NOMO-1 treated with DMSO at 0.1 percent for 48 hours (cell line): ENCODE measurements around the gene UVRAG.

Source experiments
- DNase-seq: peaks from one replicate; lab custom pipeline; 2025; ENCODE audit not compliant: unreplicated experiment; lab: John Stamatoyannopoulos, UW

The UVRAG gene

DNA sequence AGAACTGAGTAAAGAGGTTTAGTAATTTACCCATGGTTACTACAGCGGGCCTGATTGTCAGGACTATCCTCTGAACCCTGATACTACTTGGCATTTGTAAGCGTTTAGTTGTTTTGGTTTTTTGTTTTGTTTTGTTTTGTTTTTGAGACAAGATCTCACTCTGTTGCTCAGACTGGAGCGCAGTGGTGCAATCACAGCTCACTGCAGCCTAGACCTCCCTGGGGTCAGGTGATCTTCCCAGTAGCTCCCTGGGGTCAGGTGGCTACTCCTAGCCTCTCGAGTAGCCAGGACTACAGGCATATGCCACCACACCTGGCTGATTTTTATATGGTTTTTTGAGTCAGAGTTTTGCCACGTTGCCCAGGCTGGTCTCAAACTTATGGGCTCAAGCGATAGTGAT is 272.7 kb downstream of the UVRAG start:
- DNase-seq, result no peak

DNA sequence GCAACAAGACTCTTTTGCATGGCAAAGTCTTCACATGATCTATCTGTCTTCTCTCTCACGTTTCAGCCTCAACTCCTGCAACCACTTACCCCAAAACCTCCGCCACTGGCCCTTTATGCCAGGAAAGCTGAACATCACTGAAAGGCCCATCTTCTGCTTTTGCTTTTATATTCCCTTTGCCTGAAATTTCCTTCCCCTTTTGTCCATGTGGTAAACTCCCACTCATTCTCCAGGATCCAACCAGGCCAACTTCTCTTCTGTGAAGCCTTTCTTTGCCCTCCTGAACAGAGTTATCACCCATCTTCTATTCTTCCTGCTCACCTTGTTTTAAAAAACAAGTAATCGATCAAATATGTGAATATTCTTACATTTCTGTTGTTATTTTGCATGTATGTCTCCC is 273.5 kb downstream of the UVRAG start:
- DNase-seq, result no peak

DNA sequence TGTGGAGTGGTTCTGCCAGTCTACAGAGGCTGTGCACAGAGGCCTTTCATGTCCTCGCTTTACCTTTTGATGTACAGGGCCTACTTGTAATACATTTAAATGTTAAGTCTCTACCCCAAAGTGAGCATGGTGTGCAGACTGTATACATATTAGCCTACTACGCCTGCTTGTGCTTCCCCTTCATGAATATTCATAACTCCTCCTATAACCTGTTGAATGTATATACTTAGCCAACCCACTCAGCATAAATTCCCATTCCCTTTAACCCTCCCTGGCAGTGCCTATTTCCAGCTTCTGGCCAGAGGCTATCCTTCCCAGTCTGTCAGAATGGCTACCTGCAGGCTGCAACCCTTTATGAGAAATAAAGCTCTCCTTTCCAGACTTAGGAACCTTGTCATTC is 275.2 kb downstream of the UVRAG start:
- DNase-seq, result no peak

DNA sequence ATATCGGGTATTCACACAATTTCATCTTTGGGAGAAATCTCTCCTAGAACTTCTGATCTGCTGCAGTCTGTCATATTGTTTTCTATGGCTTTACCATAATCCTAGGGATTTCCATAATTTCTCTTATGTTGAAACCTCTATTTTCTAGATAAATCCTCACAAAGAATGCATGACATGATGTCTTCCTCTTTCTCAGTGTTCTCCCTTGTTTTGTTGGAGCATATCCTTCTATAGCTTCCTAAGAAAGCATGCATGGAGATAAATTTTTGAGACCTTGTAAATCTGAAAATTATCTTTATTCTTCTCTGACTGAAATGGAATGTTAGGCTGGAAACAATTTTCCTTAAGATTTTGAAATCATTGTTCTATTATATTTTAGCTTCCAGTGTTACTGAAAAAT is 275.8 kb downstream of the UVRAG start:
- DNase-seq, result no peak

DNA sequence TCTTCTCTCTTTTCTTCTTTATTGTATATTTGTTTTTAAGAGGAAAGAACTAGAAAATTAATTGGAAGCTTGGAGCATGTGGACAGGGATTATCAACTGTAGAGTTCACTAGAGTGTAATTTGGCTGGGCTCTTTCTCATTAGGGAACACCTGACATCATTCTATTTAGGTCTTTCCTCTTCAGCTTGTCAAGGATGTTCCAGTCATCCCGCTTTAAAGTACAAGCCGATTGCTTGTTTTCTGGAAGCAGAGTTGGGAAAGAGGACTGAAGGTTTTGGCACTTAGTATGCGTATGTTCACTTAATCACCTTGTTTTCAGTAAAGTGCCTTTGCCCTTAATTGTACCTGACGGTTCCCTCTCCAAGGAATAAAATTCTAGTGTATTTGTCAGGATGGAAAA is 279.7 kb downstream of the UVRAG start:
- no peak for DNase-seq

DNA sequence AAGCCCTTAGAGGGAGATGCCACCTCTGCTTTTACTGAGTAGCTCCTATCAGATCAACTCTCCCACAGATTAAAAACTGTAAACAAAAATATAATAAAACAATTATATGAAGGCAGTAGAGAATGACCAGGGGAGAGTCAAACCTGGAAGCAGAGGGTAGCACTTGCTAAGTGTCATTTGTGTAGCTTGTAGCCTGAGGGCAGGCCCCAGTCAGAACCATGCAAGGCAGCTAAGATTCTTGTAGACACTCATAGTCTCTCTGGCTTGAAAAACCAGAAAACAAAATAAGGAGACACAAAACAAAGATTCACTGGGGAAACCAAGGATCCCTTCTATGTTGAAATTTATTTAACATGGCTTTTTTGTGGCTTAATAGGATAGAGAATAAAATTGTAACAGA is 280.9 kb downstream of the UVRAG start:
- no peak for DNase-seq

DNA sequence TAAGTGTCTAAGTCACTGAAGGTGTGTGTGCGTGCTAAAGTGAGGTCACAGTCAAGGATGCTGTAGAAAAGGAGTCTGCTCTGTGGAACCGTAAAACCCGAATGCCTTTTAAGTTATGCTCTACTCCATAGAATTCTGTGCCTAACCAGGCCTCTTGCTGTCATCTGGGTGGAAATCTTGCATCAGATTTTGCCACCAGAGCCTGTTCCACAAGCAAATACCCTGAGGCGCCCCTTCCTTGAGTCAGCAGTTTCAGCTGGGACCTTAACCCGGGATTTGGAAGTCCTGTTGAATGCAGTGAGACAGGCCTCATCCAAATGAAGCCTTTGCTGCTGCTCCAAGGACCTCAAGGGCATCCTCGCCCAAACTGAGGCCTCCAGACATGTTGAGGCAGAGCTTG is 281.5 kb downstream of the UVRAG start:
- no peak for DNase-seq

DNA sequence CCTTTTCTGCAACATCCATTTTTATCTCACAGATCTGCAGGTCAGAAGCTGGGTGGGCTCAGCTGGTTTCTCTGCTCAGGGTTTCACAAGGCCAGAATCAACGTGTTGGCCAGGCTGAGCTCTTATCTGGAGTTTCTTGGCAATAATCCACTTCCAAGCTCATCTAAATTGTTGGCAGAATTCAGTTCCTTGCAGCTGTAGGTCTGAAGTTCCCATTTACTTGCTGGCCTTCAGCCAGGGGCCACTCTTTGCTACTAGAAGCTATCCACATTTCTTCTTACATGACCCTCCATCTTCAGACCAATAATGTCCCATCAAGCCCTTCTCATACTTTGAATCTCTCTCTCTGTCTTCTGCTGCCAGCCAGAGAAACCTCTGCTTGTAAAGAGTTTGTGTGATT is 287.8 kb downstream of the UVRAG start:
- DNase-seq, result no peak

DNA sequence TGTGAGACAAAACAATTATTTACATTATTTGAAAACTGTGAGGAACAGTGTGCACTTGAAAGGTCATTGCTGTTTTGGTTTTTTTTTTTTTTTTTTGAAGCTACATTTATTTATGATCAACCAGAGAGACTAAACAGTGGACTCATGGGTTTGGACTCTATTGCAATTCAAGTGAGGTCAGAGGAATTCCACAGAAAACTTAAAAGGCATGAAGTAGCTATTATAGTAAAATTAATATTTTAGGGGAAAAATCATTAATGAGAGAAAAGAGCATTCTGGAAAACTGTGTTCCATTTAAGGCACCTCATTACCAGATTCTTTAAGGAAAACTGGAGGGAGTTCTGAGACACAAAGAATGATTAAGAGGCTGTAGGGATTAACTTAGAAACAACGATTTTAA is 288.4 kb downstream of the UVRAG start:
- DNase-seq, result no peak

DNA sequence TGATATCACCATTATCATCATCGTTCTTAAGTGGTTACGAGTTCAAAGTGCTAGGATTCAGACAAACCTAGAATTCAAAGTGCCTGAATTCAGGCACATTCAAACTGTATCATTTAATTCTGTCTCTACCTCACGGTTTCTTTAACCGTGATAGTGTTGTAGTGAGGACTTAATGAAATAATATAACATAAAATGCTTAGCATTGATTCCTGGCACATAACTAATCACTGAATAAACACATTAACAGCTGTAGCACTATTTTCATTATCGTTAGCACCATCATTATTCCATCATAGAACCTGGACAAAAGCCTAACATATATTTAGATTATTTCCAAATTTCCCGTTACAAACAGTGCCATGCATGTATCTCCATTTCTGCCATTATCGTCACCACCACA is 289.3 kb downstream of the UVRAG start:
- DNase-seq, result no peak

DNA sequence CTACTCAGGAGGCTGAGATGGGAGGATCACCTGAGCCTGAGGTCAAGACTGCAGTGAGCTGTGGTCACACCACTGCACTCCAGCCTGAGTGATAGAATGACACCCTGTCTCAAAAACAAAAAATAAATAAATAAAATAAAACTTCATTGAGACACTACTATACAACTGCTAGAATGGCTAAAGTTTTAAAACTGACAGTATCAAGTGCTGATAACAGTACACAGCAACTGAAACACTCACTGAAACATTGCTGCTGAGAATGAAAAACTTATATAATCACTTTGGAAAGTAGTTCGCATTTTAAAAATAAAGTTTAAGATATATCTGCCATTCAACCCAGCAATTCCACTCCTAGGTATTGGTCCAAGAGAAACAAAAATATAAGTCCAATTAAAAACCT is 290.6 kb downstream of the UVRAG start:
- DNase-seq, result no peak

DNA sequence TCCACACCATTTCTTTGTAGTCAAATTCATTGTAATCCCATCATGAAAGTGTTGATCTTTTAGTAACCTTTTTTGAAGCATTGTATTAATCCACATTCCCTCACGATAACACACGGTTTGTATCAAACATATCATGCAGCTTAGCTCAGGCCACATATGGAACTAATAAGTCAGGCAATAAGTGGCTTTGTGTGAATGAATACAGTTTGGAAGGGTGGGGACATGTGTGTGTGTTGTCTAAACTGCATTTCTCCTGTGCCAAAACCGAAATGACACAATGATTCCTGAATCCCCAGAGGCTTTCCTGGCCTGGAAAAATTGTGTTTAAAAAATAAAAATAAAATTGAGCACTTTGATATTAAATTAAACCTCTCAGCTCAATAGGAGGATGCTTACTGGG is 293.0 kb downstream of the UVRAG start:
- DNase-seq, result no peak

DNA sequence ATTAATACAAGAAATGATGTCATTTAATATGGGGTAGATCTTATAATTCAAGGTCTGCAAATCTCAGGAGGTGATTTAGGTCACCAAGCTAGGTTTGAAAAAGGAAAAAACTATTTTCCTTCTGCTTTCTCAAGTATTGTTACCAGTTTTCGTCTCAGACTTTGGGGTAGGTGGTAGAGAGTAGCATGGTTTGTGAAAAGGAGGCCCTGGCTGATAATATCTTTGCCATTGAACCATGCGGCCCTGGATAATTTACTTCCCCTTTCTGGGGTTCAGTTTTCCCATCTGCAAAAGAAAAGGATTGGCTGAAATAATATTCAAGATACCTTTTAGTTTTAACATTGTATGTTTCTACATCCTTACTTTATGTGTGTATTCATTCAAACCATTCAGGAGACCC is 299.2 kb downstream of the UVRAG start:
- DNase-seq, result no peak

DNA sequence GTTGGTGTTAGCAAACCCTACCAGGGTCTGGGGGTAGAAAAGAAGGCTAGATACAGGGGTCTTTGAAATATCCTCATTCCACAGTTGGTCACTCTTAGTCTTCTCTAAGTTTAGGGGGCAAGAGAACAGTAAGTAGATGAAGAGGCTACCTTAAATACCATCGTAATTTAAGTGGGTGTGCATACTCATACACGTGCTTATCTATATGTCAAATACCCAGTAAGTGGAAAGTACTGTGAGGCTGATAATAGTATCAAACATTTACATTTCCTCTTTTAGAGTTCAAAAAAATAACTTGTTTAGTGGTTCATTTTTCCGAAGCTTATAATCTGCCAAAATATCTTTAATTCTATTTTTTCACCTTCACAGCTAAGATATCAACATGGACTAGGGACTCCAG is 300.5 kb downstream of the UVRAG start:
- no peak for DNase-seq

DNA sequence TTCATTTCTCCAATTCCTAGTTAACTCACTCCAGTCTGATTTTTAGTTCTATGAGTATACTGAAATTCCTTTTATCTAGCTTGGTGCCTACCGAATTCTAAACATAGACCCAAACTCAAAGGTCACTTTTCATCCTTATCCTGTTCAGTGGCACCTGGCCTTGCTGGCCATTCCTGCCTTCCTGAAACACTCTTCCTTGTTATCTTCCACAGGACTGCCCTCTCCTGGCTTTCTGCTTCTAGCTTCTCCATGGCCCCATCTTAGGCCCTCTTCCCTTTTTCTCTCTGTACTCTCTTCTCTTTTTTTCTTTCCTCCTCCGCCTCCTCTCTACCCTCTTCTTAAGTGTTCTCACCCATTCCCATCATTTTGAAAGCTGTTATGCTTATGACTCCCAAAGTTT is 304.0 kb downstream of the UVRAG start:
- no peak for DNase-seq

DNA sequence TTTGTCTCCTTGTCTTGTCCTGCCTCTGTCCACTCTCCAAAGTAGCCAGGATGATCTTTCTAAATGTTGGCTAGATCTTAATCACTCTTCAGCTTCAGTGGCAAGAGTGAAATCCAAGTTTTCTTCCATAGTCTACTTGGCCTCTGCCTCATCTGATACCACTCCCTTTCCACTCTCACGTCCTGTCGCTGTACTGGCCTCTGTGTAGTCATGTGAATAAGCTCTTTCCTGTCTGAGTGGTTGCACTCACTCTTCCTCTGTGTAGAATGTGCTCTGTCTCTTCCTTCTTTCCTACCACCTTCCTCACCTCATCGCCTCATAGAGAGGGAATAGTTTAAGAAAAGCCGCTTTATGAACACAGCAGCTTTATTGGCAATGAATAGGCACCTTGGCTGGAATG is 304.8 kb downstream of the UVRAG start:
- no peak for DNase-seq

DNA sequence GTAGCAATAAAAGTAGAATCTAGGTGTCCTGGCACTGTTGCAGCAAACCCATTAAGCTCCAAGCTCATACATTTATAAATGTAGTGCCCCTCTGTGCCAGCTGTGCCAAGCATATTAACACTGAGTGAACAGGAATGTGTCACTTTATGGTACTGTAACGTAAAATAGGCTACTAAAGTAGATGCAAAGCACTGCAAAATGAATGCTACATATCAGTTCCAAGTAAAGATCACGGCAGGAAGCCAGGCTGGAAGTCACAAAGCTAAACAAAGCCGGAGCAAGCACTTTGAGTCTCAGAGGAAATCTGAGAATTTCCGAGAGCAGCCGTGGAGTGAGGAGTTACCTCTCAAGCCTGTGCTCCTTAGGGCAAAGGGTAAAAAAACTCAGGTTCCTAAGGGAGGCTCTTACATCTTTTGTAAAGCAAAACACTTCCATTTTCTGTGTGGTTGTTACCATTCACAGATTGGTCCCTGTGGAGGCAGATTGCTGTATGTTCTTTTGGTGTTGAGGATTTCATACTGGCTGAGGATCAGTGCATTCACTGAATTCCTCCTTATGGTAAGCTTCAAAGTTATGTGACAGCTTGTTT is 305.6 kb downstream of the UVRAG start:
- no peak for DNase-seq

DNA sequence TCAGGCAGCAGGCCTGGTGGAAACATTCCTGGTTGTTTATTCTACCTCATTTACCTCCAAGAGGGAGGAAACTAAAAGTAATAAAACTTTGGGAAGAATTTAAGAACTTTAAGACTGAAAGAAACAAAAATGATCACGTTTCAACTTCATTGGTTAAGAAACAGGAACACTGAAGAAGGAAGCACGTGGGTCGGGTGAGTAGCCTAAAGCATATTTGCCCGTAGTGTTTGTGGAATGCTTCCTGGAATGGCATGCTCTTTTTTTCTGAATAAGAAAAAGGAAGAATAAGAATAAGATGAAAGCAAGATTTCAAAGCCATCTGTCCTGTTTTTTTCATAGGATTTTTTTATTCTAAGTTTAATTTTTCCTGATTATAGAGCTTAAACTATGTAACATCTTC is 308.2 kb downstream of the UVRAG start:
- no peak for DNase-seq

DNA sequence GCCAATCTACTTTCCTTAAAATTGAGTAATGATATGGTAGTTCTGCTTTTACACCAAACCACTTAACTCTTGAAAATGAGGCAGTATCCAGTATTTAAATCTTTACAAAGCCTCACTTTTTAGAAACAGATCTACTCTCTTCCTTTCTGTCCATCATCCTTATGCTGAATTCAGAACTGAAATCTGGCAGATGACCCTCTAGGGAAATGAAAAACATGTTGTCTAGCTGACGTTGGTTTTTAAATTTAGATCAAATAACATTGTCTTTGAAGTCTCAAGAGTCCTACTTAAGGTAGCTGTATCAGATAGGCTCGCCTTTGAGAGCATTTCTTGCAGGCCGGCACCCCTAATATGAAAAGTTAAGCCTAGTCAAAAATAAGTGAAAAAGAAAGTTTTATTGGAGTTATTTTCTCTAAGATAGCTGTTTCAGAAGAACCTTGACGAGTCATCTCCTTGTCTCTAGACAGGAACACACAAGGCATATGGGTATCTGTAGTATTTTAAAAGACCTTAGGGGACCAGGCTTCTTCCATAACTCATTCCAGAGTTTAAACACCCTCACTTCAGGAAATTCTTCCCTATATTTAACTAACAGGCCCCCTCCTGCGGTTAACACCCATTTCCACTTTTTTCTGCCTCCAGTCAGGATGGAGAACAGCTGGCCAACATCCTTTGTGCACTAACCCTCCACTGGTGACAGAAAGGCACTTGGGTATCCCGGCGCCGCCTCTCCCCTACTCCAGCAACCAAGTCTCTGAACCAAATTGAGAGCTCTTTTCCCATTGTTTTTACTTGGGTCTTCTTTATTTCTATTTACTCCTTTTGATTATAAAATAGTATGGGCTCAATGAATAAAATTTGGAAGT is 310.1 kb downstream of the UVRAG start:
- DNase-seq, result peak; percentile 55

DNA sequence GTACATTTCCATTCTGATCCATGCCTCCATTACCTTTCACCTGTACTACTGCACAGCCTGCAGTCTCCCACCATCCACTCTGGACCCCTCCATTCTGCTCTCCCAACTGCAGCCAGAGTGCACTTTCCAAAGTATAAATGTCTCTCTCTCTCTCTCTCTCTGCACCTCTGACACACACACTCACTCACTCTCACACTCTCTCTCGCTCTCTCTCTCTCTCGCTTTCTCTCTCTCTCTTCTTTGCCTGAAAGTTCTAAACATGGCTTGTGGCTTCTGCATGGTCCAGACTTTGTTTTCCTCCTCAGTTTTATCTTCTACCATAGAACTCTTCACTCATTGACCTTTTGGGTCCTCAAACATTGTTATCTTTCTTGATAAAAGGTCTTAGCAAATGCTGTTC is 314.7 kb downstream of the UVRAG start:
- DNase-seq, result no peak

DNA sequence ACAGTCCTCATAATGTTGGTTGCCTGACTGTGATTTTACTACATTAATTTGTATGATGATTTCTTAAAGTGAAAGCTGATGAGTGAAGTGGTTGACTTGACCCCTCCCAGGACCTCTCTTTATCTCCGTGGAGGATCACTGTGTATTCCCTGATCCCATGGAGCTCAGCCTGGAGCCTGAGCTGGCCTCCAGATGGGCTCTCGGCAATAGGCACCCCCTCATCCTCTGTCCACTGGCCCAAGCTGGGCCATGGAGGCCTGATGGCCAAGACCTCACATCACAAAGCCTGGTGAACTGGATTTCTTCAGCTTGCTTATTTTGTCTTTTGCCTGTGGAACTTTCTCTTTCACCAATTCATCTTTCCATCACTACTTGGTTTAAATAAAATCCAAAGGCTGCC is 316.1 kb downstream of the UVRAG start:
- no peak for DNase-seq

DNA sequence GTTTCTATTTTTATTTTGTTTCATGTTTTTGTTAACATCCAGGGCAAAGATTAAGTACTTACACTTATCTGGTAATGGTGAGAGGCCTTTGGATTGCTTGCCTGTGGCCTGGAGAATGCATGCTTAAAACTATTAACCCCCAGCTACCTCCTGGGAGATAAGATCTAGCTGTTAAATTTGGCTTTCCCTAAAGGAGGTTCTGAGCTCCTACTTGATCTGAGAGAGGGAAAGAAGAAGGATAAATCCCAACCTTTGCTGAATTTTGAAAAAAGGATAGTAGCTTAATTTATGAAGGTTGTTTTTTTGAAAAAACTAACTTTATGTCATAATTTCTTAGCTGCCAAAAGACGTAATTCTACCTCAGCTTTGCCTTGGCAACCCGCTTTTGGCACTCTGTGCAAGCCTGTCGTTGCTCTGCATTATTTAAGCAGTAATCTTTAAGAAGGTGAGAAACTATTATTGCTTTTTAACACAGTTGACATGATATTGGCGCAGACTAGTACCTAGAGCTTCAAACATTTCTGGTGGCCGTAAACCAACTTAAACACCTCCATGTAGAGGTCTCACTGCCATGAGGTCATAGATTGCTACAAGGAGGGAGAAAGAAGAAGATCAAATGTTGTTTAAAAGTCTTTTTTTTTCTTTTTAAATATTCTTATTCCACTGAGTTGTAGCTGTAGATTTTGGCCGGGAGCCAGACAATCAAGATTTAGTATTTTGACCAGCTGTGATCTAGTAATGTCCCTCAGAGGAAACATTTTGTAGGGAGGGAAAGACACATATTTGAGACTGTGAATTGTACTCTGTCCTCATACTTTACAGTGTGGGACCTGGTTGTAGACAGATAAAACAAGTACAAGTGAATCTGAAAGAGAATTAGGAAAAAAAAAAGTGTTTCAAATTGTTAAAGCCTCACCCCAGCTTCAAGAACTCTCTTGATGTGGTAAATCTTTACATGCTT is 316.9 kb downstream of the UVRAG start:
- DNase-seq, result no peak
